OCI-LY3 (cell line): Measurements from ENCODE around the gene GRIN2A.

ENCODE experiments used
- EZH2phosphoT487 ChIP-seq: fragments of 200-600 bp; shearing (Covaris generic); IDR thresholded peaks from 2 replicates; pipeline ENCODE4 v1.6.1; 2018; ENCODE audit warnings: antibody characterized with exemption, mixed run types, low read depth
- TF ChIP-seq, protein P1 (sequence below): fragments of 200-600, 300-600 bp; sonication (generic); IDR thresholded peaks from 2 replicates; pipeline ENCODE4 v1.5.1; 2014; ENCODE audit warnings: antibody characterized with exemption, low read length, low read depth

DNA sequence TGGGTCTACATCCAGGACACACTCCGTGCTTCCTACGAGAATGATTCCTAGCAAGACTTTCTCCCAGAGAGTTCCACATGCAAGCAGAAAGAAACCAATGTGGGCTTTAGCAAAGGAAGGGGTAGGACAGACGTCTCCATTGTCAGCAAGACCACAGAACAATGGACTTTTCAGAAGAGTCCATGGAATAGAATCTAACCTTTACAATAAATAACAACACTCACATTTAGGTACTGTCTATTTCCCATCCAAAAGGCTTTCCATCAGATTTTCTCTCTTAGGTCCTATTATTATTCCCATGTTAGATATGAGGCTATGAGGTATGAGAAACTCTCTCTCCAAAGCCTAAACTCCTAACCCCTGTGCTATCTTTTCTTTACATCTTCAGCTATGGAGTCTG is 360.9 kb downstream of the GRIN2A start:
- TF ChIP-seq, protein P1, sequence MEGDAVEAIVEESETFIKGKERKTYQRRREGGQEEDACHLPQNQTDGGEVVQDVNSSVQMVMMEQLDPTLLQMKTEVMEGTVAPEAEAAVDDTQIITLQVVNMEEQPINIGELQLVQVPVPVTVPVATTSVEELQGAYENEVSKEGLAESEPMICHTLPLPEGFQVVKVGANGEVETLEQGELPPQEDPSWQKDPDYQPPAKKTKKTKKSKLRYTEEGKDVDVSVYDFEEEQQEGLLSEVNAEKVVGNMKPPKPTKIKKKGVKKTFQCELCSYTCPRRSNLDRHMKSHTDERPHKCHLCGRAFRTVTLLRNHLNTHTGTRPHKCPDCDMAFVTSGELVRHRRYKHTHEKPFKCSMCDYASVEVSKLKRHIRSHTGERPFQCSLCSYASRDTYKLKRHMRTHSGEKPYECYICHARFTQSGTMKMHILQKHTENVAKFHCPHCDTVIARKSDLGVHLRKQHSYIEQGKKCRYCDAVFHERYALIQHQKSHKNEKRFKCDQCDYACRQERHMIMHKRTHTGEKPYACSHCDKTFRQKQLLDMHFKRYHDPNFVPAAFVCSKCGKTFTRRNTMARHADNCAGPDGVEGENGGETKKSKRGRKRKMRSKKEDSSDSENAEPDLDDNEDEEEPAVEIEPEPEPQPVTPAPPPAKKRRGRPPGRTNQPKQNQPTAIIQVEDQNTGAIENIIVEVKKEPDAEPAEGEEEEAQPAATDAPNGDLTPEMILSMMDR, result no peak
- TF ChIP-seq EZH2phosphoT487, result no peak
